IPS DF 4.7 (cell line): ENCODE results near the gene HIBCH.
"Not testable (repeated sequence)": the region's sequence is repeated elsewhere in the genome, so short reads cannot be mapped to it uniquely, and the experiment has no call there.

Experiments
- DNase-seq: peaks from one replicate; pipeline ENCODE4 v3.0.0-alpha.2; 2013; ENCODE audit warnings: low spot score; ENCODE audit errors: extremely low read depth

The HIBCH gene

GRCh38 chr2:190308031-190308430 lies 11.6 kb downstream of the HIBCH start:
- DNase-seq = no peak

- no peak for DNase-seq
Observed at GRCh38 chr2:190304404-190304803, 15.2 kb downstream of the HIBCH start.

GRCh38 chr2:190303647-190304046 lies 16.0 kb downstream of the HIBCH start:
- no peak for DNase-seq

GRCh38 chr2:190302052-190302451 lies 17.6 kb downstream of the HIBCH start:
- no peak for DNase-seq

- no peak for DNase-seq
Observed at GRCh38 chr2:190301032-190301431, 18.6 kb downstream of the HIBCH start.

GRCh38 chr2:190297880-190298279 lies 21.7 kb downstream of the HIBCH start:
- not testable (repeated sequence) for DNase-seq

GRCh38 chr2:190283783-190284182 lies 35.8 kb downstream of the HIBCH start:
- DNase-seq = no peak

GRCh38 chr2:190280565-190281350 lies 38.9 kb downstream of the HIBCH start:
- no peak for DNase-seq

- DNase-seq = not testable (repeated sequence)
Observed at GRCh38 chr2:190279256-190280134, 40.1 kb downstream of the HIBCH start.

GRCh38 chr2:190277234-190278112 lies 42.2 kb downstream of the HIBCH start:
- DNase-seq = no peak

GRCh38 chr2:190272457-190272842 lies 47.2 kb downstream of the HIBCH start:
- no peak for DNase-seq

- DNase-seq = no peak
Observed at GRCh38 chr2:190271783-190272456, 47.7 kb downstream of the HIBCH start.

GRCh38 chr2:190270298-190270697 lies 49.3 kb downstream of the HIBCH start:
- DNase-seq = no peak

- not testable (repeated sequence) for DNase-seq
Observed at GRCh38 chr2:190269699-190270098, 49.9 kb downstream of the HIBCH start.

GRCh38 chr2:190267302-190267701 lies 52.3 kb downstream of the HIBCH start:
- DNase-seq = no peak

GRCh38 chr2:190266314-190266713 lies 53.3 kb downstream of the HIBCH start:
- DNase-seq = no peak

GRCh38 chr2:190261851-190262250 lies 57.8 kb downstream of the HIBCH start:
- DNase-seq = no peak

GRCh38 chr2:190256087-190256486 lies 63.5 kb downstream of the HIBCH start:
- no peak for DNase-seq

GRCh38 chr2:190255676-190256075 lies 64.0 kb downstream of the HIBCH start:
- no peak for DNase-seq

- no peak for DNase-seq
Observed at GRCh38 chr2:190254063-190254850, 65.4 kb downstream of the HIBCH start.
